Measurements from ENCODE around the gene TGIF1. TPM values are rescaled to one million over a fixed set of nuclear protein-coding genes. Genes with fewer than 3 reads are reported as not detected.

TGIF1 gene
- total and polyA plus RNA-seq, 4 experiments from 2014 or later = 69.6 to 95.1 (median 87.9) TPM

GRCh38 chr18:3451183-3451988, 1.4 kb downstream of the TGIF1 start:
- peaks cover 0 to 6% of the 10 kb centered on the region in 2 donors for H3K27me3 Mint-ChIP-seq
- peak; percentile 78 to 95 (median 82) for DNase-seq

GRCh38 chr18:3451989-3452749, 2.2 kb downstream of the TGIF1 start:
- H3K9me3 Mint-ChIP-seq = peaks cover 0 to 2% (median 0%) of the 10 kb centered on the region in 8 donors
- CTCF ChIA-PET (ENCODE audit: partially characterized antibody) = interaction anchor here (1.1 to 5.4 kb wide), 16 partner anchors 9 to 214 kb away, joined by 3 to 81 read pairs (median 24); no protein-coding TSS in a partner anchor
- Histone ChIP-seq H3K9me3 (ENCODE audit: control insufficient read depth in 1 of 2, low read length in 2 of 2) (no peaks in the 10 kb centered on the region), H3K4me1 (ENCODE audit: insufficient read depth, low read length) (peaks cover 53% of the 10 kb centered on the region), H3K4me3 (ENCODE audit: low read length in 2 of 2) (peak overlapping the region; percentile 89 to 94), H3K36me3 (ENCODE audit: insufficient read depth, low read length) (peaks cover 15% of the 10 kb centered on the region), H3K27ac (ENCODE audit: low read depth, low read length) (peak overlapping the region; percentile 94), H3K27me3 (ENCODE audit: insufficient read depth, low read length) (no peaks in the 10 kb centered on the region)
- peak; percentile 24 to 58 (median 33) for DNase-seq
- POLR2A ChIA-PET (ENCODE audit: partially characterized antibody) = interaction anchor here (0.7 to 9.7 kb wide), 23 partner anchors 7 to 391 kb away, joined by 3 to 139 read pairs (median 7); partner anchors contain the start of genes MYL12A and MYL12B
- intact Hi-C loops (cut with micrococcal nuclease) = loop anchor here (1.0 kb wide), 1 partner anchor 205 kb away; the partner anchor contains the start of gene MYL12A
- H3K36me3 Mint-ChIP-seq = peaks cover 9 to 48% of the 10 kb centered on the region in 2 donors
- peak overlapping the region; percentile 94 to 97 (median 95) for H3K4me3 Mint-ChIP-seq
- peak overlapping the region; percentile 96 to 100 (median 98) for H3K27ac Mint-ChIP-seq
- peaks cover 0 to 6% of the 10 kb centered on the region in 2 donors for H3K27me3 Mint-ChIP-seq
- peaks cover 23 to 84% (median 48%) of the 10 kb centered on the region in 4 donors for H3K4me1 Mint-ChIP-seq

More at GRCh38 chr18:3451183-3451988, 1.4 kb downstream of the TGIF1 start:
- Histone ChIP-seq H3K27ac (ENCODE audit: low read depth, low read length) (peak overlapping the region; percentile 94), H3K36me3 (ENCODE audit: insufficient read depth, low read length) (peaks cover 7% of the 10 kb centered on the region), H3K4me1 (ENCODE audit: insufficient read depth, low read length) (peaks cover 50% of the 10 kb centered on the region), H3K27me3 (ENCODE audit: insufficient read depth, low read length) (no peaks in the 10 kb centered on the region), H3K9me3 (ENCODE audit: control insufficient read depth in 1 of 2, low read length in 2 of 2) (no peaks in the 10 kb centered on the region), H3K4me3 (ENCODE audit: low read length in 2 of 2) (peak overlapping the region; percentile 89 to 94)
- Mint-ChIP-seq H3K4me3 (peak overlapping the region; percentile 94 to 97 (median 95)), H3K36me3 (peaks cover 3 to 40% of the 10 kb centered on the region in 2 donors), H3K9me3 (peaks cover 0 to 2% (median 0%) of the 10 kb centered on the region in 8 donors), H3K27ac (peak overlapping the region; percentile 96 to 100 (median 98)), H3K4me1 (peaks cover 21 to 80% (median 44%) of the 10 kb centered on the region in 4 donors)
- CTCF ChIA-PET (ENCODE audit: partially characterized antibody) = interaction anchor here (1.1 to 5.4 kb wide), 11 partner anchors 9 to 215 kb away, joined by 3 to 81 read pairs (median 43); no protein-coding TSS in a partner anchor
- intact Hi-C loops (cut with micrococcal nuclease) = loop anchor here (1.0 kb wide), 1 partner anchor 204 kb away; the partner anchor contains the start of gene MYL12A
- POLR2A ChIA-PET (ENCODE audit: partially characterized antibody) = interaction anchor here (0.6 to 9.7 kb wide), 26 partner anchors 8 to 1361 kb away, joined by 3 to 139 read pairs (median 6); partner anchors contain the start of genes LPIN2, MYL12A and MYL12B

- peaks cover 17 to 50% of the 10 kb centered on the region in 2 donors for H3K36me3 Mint-ChIP-seq
- ChIA-PET POLR2A (ENCODE audit: partially characterized antibody) (interaction anchor here (0.7 to 9.7 kb wide), 21 partner anchors 7 to 392 kb away, joined by 3 to 139 read pairs (median 8); partner anchors contain the start of genes MYL12A and MYL12B), CTCF (ENCODE audit: partially characterized antibody) (interaction anchor here (1.1 to 5.4 kb wide), 19 partner anchors 8 to 213 kb away, joined by 3 to 81 read pairs (median 14); no protein-coding TSS in a partner anchor)
- no peaks in the 10 kb centered on the region for H3K27me3 ChIP-seq (ENCODE audit: insufficient read depth, low read length)
- peaks cover 27 to 84% (median 47%) of the 10 kb centered on the region in 4 donors for H3K4me1 Mint-ChIP-seq
- intact Hi-C loops (cut with micrococcal nuclease) = no loop called here
- peak in 2 of 5 donors; percentile 16 to 39 for DNase-seq
- peak overlapping the region; percentile 94 to 100 (median 98) for H3K27ac Mint-ChIP-seq
- H3K36me3 ChIP-seq (ENCODE audit: insufficient read depth, low read length) = peaks cover 21% of the 10 kb centered on the region
- no peaks in the 10 kb centered on the region for H3K9me3 ChIP-seq (ENCODE audit: control insufficient read depth in 1 of 2, low read length in 2 of 2)
- peaks cover 54% of the 10 kb centered on the region for H3K4me1 ChIP-seq (ENCODE audit: insufficient read depth, low read length)
- peaks cover 0 to 6% of the 10 kb centered on the region in 2 donors for H3K27me3 Mint-ChIP-seq
- H3K27ac ChIP-seq (ENCODE audit: low read depth, low read length) = peak overlapping the region; percentile 94
- H3K4me3 Mint-ChIP-seq = peak overlapping the region; percentile 94 to 97 (median 95)
- H3K4me3 ChIP-seq (ENCODE audit: low read length in 2 of 2) = peak overlapping the region; percentile 59 to 89
- H3K9me3 Mint-ChIP-seq = peaks cover 0 to 2% (median 0%) of the 10 kb centered on the region in 8 donors
Measured at GRCh38 chr18:3452750-3453539, 3.0 kb downstream of the TGIF1 start.

- H3K4me3 ChIP-seq (ENCODE audit: low read length in 2 of 2) = peak overlapping the region; percentile 40 to 89
- ChIA-PET POLR2A (ENCODE audit: partially characterized antibody) (interaction anchor here (0.6 to 9.7 kb wide), 22 partner anchors 6 to 206 kb away, joined by 3 to 139 read pairs (median 5); partner anchors contain the start of genes MYL12A and MYL12B), CTCF (ENCODE audit: partially characterized antibody) (interaction anchor here (0.9 to 5.4 kb wide), 42 partner anchors 7 to 302 kb away, joined by 3 to 81 read pairs (median 6); no protein-coding TSS in a partner anchor)
- H3K9me3 Mint-ChIP-seq = peaks cover 0 to 2% (median 0%) of the 10 kb centered on the region in 8 donors
- peaks cover 25 to 50% of the 10 kb centered on the region in 2 donors for H3K36me3 Mint-ChIP-seq
- peaks cover 35 to 84% (median 52%) of the 10 kb centered on the region in 4 donors for H3K4me1 Mint-ChIP-seq
- peaks cover 0 to 5% of the 10 kb centered on the region in 2 donors for H3K27me3 Mint-ChIP-seq
- DNase-seq = peak in 4 of 5 donors; percentile 25 to 77 (median 42)
- H3K9me3 ChIP-seq (ENCODE audit: control insufficient read depth in 1 of 2, low read length in 2 of 2) = no peaks in the 10 kb centered on the region
- H3K36me3 ChIP-seq (ENCODE audit: insufficient read depth, low read length) = peaks cover 21% of the 10 kb centered on the region
- intact Hi-C loops (cut with micrococcal nuclease) = loop anchor here (1.0 kb wide), 5 partner anchors 12 to 213 kb away; no protein-coding TSS in a partner anchor
- H3K4me3 Mint-ChIP-seq = peak overlapping the region; percentile 94 to 97 (median 95)
- peak overlapping the region; percentile 94 to 100 (median 98) for H3K27ac Mint-ChIP-seq
- H3K27ac ChIP-seq (ENCODE audit: low read depth, low read length) = peak overlapping the region; percentile 94
- peaks cover 62% of the 10 kb centered on the region for H3K4me1 ChIP-seq (ENCODE audit: insufficient read depth, low read length)
- H3K27me3 ChIP-seq (ENCODE audit: insufficient read depth, low read length) = no peaks in the 10 kb centered on the region
Measured at GRCh38 chr18:3453540-3454364, 3.8 kb downstream of the TGIF1 start.

- H3K27ac ChIP-seq (ENCODE audit: low read depth, low read length) = peak overlapping the region; percentile 94
- intact Hi-C loops (cut with micrococcal nuclease) = loop anchor here (1.0 to 5.0 kb wide), 6 partner anchors 13 to 212 kb away; no protein-coding TSS in a partner anchor
- Mint-ChIP-seq H3K36me3 (peaks cover 25 to 50% of the 10 kb centered on the region in 2 donors), H3K27me3 (peaks cover 0 to 2% of the 10 kb centered on the region in 2 donors), H3K4me1 (peaks cover 43 to 84% (median 59%) of the 10 kb centered on the region in 4 donors), H3K27ac (peak overlapping the region; percentile 87 to 100 (median 98)), H3K4me3 (peak overlapping the region; percentile 80 to 97 (median 95)), H3K9me3 (peaks cover 0 to 2% (median 0%) of the 10 kb centered on the region in 8 donors)
- ChIA-PET POLR2A (ENCODE audit: partially characterized antibody) (interaction anchor here (0.8 to 5.2 kb wide), 18 partner anchors 8 to 211 kb away, joined by 3 to 131 read pairs (median 5); partner anchors contain the start of genes MYL12A and MYL12B), CTCF (ENCODE audit: partially characterized antibody) (interaction anchor here (0.7 to 5.4 kb wide), 51 partner anchors 8 to 486 kb away, joined by 3 to 81 read pairs (median 5); no protein-coding TSS in a partner anchor)
- H3K36me3 ChIP-seq (ENCODE audit: insufficient read depth, low read length) = peaks cover 21% of the 10 kb centered on the region
- peak overlapping the region; percentile 40 to 52 for H3K4me3 ChIP-seq (ENCODE audit: low read length in 2 of 2)
- DNase-seq = peak; percentile 53 to 61 (median 57)
- H3K9me3 ChIP-seq (ENCODE audit: control insufficient read depth in 1 of 2, low read length in 2 of 2) = no peaks in the 10 kb centered on the region
- H3K4me1 ChIP-seq (ENCODE audit: insufficient read depth, low read length) = peaks cover 70% of the 10 kb centered on the region
- no peaks in the 10 kb centered on the region for H3K27me3 ChIP-seq (ENCODE audit: insufficient read depth, low read length)
Measured at GRCh38 chr18:3454365-3455089, 4.6 kb downstream of the TGIF1 start.
